ENCODE measurements around the gene CNKSR3. TPM values are rescaled to one million over a fixed set of nuclear protein-coding genes. Genes with fewer than 3 reads are reported as not detected.

CNKSR3 gene
- total RNA-seq, 1 donor from 2014 or later, result not detected

- intact Hi-C loops (cut with micrococcal nuclease), result no loop called here
These were observed 52.6 kb downstream of the CNKSR3 start for GRCh38 chr6:154457881-154458284.

GRCh38 chr6:154457046-154457713 is 53.3 kb downstream of the CNKSR3 start:
- intact Hi-C loops (cut with micrococcal nuclease), result no loop called here

- intact Hi-C loops (cut with micrococcal nuclease), result no loop called here
These were observed 57.2 kb downstream of the CNKSR3 start for GRCh38 chr6:154453329-154453728.

- intact Hi-C loops (cut with micrococcal nuclease), result no loop called here
These were observed 60.0 kb downstream of the CNKSR3 start for GRCh38 chr6:154450498-154450897.

GRCh38 chr6:154448448-154449096 is 61.9 kb downstream of the CNKSR3 start:
- intact Hi-C loops (cut with micrococcal nuclease), result no loop called here

GRCh38 chr6:154447954-154448353 is 62.5 kb downstream of the CNKSR3 start:
- intact Hi-C loops (cut with micrococcal nuclease), result no loop called here

GRCh38 chr6:154446984-154447383 is 63.5 kb downstream of the CNKSR3 start:
- intact Hi-C loops (cut with micrococcal nuclease), result no loop called here

- intact Hi-C loops (cut with micrococcal nuclease), result no loop called here
These were observed 65.1 kb downstream of the CNKSR3 start for GRCh38 chr6:154445417-154445816.

GRCh38 chr6:154441995-154442310 is 68.5 kb downstream of the CNKSR3 start:
- intact Hi-C loops (cut with micrococcal nuclease), result no loop called here

- intact Hi-C loops (cut with micrococcal nuclease), result no loop called here
These were observed 70.0 kb downstream of the CNKSR3 start for GRCh38 chr6:154440422-154441043.

GRCh38 chr6:154440022-154440421 is 70.5 kb downstream of the CNKSR3 start:
- intact Hi-C loops (cut with micrococcal nuclease), result no loop called here

- intact Hi-C loops (cut with micrococcal nuclease), result no loop called here
These were observed 71.5 kb downstream of the CNKSR3 start for GRCh38 chr6:154438882-154439415.

- intact Hi-C loops (cut with micrococcal nuclease), result no loop called here
These were observed 75.0 kb downstream of the CNKSR3 start for GRCh38 chr6:154435400-154435945.

- intact Hi-C loops (cut with micrococcal nuclease), result no loop called here
These were observed 75.8 kb downstream of the CNKSR3 start for GRCh38 chr6:154434662-154435061.

- intact Hi-C loops (cut with micrococcal nuclease), result no loop called here
These were observed 76.8 kb downstream of the CNKSR3 start for GRCh38 chr6:154433477-154434241.

GRCh38 chr6:154432533-154433476 is 77.7 kb downstream of the CNKSR3 start:
- intact Hi-C loops (cut with micrococcal nuclease), result no loop called here

GRCh38 chr6:154430481-154430919 is 80.0 kb downstream of the CNKSR3 start:
- intact Hi-C loops (cut with micrococcal nuclease), result no loop called here

- intact Hi-C loops (cut with micrococcal nuclease), result no loop called here
These were observed 80.8 kb downstream of the CNKSR3 start for GRCh38 chr6:154429711-154430110.

GRCh38 chr6:154428897-154429296 is 81.6 kb downstream of the CNKSR3 start:
- intact Hi-C loops (cut with micrococcal nuclease), result no loop called here

- intact Hi-C loops (cut with micrococcal nuclease), result no loop called here
These were observed 83.0 kb downstream of the CNKSR3 start for GRCh38 chr6:154427446-154427845.
